GM23338 (cell line): ENCODE results near the gene AIG1. TPM values are rescaled to one million over a fixed set of nuclear protein-coding genes. Genes with fewer than 3 reads are reported as not detected.

Source experiments
- ATAC-seq: fragments of 200-7000 bp; cut with Tn5 transposase; 3 replicates; pipeline ENCODE4 v1.9.1; 2020
- DNase-seq: peaks from one replicate; pipeline ENCODE4 v3.0.0-alpha.2; 2015; ENCODE audit warnings: low spot score
- H2AFZ ChIP-seq: fragments of 200-600 bp; sonication (generic); 2 replicates; pipeline ENCODE4 v1.8.0; 2016; ENCODE audit warnings: antibody characterized with exemption, mild to moderate bottlenecking, moderate library complexity
- H3F3A ChIP-seq: fragments of 200-600 bp; sonication (generic); replicated peaks from 2 replicates; pipeline ENCODE4 v1.8.0; 2017; ENCODE audit warnings: antibody characterized with exemption, mixed run types, low read depth
- H3K27ac ChIP-seq: fragments of 200-600 bp; sonication (generic); 2 replicates; pipeline ENCODE4 v1.6.1; 2016; ENCODE audit warnings: low read depth
- H3K27me3 ChIP-seq: fragments of 200-600 bp; sonication (generic); 2 replicates; pipeline ENCODE4 v1.8.0; 2016; ENCODE audit warnings: mild to moderate bottlenecking, mixed run types, moderate library complexity; ENCODE audit not compliant: insufficient read depth
- H3K36me3 ChIP-seq: fragments of 200-600 bp; sonication (generic); 2 replicates; pipeline ENCODE4 v1.8.0; 2016; ENCODE audit warnings: mild to moderate bottlenecking; ENCODE audit not compliant: insufficient read depth
- H3K4me1 ChIP-seq: fragments of 200-600 bp; sonication (generic); 2 replicates; pipeline ENCODE4 v1.8.0; 2016; ENCODE audit warnings: mild to moderate bottlenecking, moderate library complexity; ENCODE audit not compliant: insufficient read depth
- H3K4me2 ChIP-seq: fragments of 200-600 bp; sonication (generic); 2 replicates; pipeline ENCODE4 v1.7.1; 2017; ENCODE audit warnings: mixed run types
- H3K4me3 ChIP-seq: fragments of 200-600 bp; sonication (generic); 2 replicates; pipeline ENCODE4 v1.6.1; 2016; ENCODE audit warnings: mixed run types
- H3K79me2 ChIP-seq: fragments of 200-600 bp; sonication (generic); replicated peaks from 2 replicates; pipeline ENCODE4 v1.8.0; 2017; ENCODE audit warnings: mild to moderate bottlenecking; ENCODE audit not compliant: insufficient read depth
- H3K9me2 ChIP-seq: fragments of 200-600 bp; sonication (generic); 2 replicates; pipeline ENCODE4 v1.8.0; 2017; ENCODE audit not compliant: insufficient read depth
- H4K20me1 ChIP-seq: fragments of 200-600 bp; sonication (generic); replicated peaks from 2 replicates; pipeline ENCODE4 v1.8.0; 2017; ENCODE audit warnings: mild to moderate bottlenecking; ENCODE audit not compliant: insufficient read depth
- H3K27ac Mint-ChIP-seq: 2 replicates; pipeline ENCODE4 v1.8.0; 2020; ENCODE audit warnings: inconsistent platforms, mild to moderate bottlenecking, moderate library complexity, mixed read lengths
- H3K27me3 Mint-ChIP-seq: 3 replicates; pipeline ENCODE4 v1.8.0; 2022; ENCODE audit warnings: low read depth, mild to moderate bottlenecking, moderate library complexity, mixed read lengths, inconsistent platforms; ENCODE audit not compliant: insufficient read depth, poor library complexity
- H3K36me3 Mint-ChIP-seq: 3 replicates; pipeline ENCODE4 v1.8.0; 2021; ENCODE audit warnings: low read depth, mild to moderate bottlenecking, inconsistent platforms, moderate library complexity, mixed read lengths
- H3K4me1 Mint-ChIP-seq: 3 replicates; pipeline ENCODE4 v1.8.0; 2020; ENCODE audit warnings: mild to moderate bottlenecking, inconsistent platforms, mixed read lengths
- H3K4me3 Mint-ChIP-seq: 3 replicates; pipeline ENCODE4 v1.8.0; 2021; ENCODE audit warnings: moderate library complexity, mild to moderate bottlenecking, inconsistent platforms, mixed read lengths
- H3K9me3 Mint-ChIP-seq: 3 replicates; pipeline ENCODE4 v1.8.0; 2020; ENCODE audit warnings: moderate library complexity, mild to moderate bottlenecking, inconsistent platforms, mixed read lengths
- EZH2 ChIP-seq: fragments of 200-600 bp; sonication (generic); IDR thresholded peaks from one replicate; pipeline ENCODE4 v1.8.0; 2017; ENCODE audit warnings: antibody characterized with exemption, mild to moderate bottlenecking, low read depth; ENCODE audit not compliant: unreplicated experiment
- EZH2phosphoT487 ChIP-seq: fragments of 200-600 bp; sonication (generic); IDR thresholded peaks from one replicate; pipeline ENCODE4 v1.8.1; 2018; ENCODE audit warnings: antibody characterized with exemption; ENCODE audit not compliant: unreplicated experiment
- JUNB ChIP-seq: IDR thresholded peaks from one replicate; pipeline ENCODE4 v1.6.1; 2016; ENCODE audit warnings: antibody characterized with exemption; ENCODE audit not compliant: unreplicated experiment
- NANOG ChIP-seq: IDR thresholded peaks from 2 replicates; pipeline ENCODE4 v1.6.1; 2016; ENCODE audit warnings: antibody characterized with exemption, borderline replicate concordance
- POLR2AphosphoS5 ChIP-seq: IDR thresholded peaks from 2 replicates; pipeline ENCODE4 v1.6.1; 2016; ENCODE audit warnings: antibody characterized with exemption, low read depth
- REST ChIP-seq: IDR thresholded peaks from one replicate; pipeline ENCODE4 v1.6.1; 2018; ENCODE audit warnings: antibody characterized with exemption; ENCODE audit not compliant: unreplicated experiment
- STAT1 ChIP-seq: IDR thresholded peaks from one replicate; pipeline ENCODE4 v1.6.1; 2016; ENCODE audit warnings: antibody characterized with exemption; ENCODE audit not compliant: unreplicated experiment
- ZNF114 ChIP-seq: fragments of 250-450 bp; sonication (Bioruptor Pico); IDR thresholded peaks from 2 replicates; pipeline ENCODE4 v1.5.0; 2020; ENCODE audit warnings: mild to moderate bottlenecking, moderate library complexity
- ZNF331 ChIP-seq: fragments of 250-450 bp; sonication (Bioruptor Pico); IDR thresholded peaks from 2 replicates; pipeline ENCODE4 v1.5.0; 2020; ENCODE audit warnings: low read depth, mild to moderate bottlenecking, moderate library complexity
- ZNF462 ChIP-seq: fragments of 250-450 bp; sonication (Bioruptor Pico); IDR thresholded peaks from 2 replicates; pipeline ENCODE4 v1.5.0; 2020; ENCODE audit warnings: mild to moderate bottlenecking, moderate library complexity
- polyA plus RNA-seq: library from polyadenylated mRNA; unstranded; fragments of >200 nt; fragmentation: Nextera tagmentation; extraction: Ambion mirVana; gene quantifications from 2 replicates; pipeline ENCODE4 v1.2.1, GENCODE V29; 2016
- total RNA-seq: library from RNA; depleted of rRNA; stranded (reverse); fragments of >200 nt; shearing (Covaris generic); gene quantifications from 2 replicates; pipeline ENCODE4 v1.2.3, GENCODE V29; 2014

The AIG1 gene
- total and polyA plus RNA-seq, 2 experiments from 2014 or later = 65.2 to 88.4 TPM

GRCh38 chr6:143107911-143108761 is 47.4 kb downstream of the AIG1 start (continued):
- no peak for TF ChIP-seq JUNB

GRCh38 chr6:143109196-143109595 is 48.5 kb downstream of the AIG1 start:
- H3F3A ChIP-seq = no peaks in the 10 kb centered on the region
- Mint-ChIP-seq H3K27me3 (no peaks in the 10 kb centered on the region), H3K4me1 (no peaks in the 10 kb centered on the region; the same call in 2 of the 3 replicates), H3K4me3 (no peak overlapping the region), H3K9me3 (no peaks in the 10 kb centered on the region), H3K36me3 (no peaks in the 10 kb centered on the region), H3K27ac (no peak overlapping the region)
- no peak overlapping the region for H3K4me2 ChIP-seq
- DNase-seq (no peak), ATAC-seq (no peak)
- H3K4me3 ChIP-seq = no peak overlapping the region
- peaks cover 6% of the 10 kb centered on the region for H3K9me2 ChIP-seq
- H4K20me1 ChIP-seq = no peaks in the 10 kb centered on the region
- H3K36me3 ChIP-seq = no peaks in the 10 kb centered on the region
- no peaks in the 10 kb centered on the region for H3K79me2 ChIP-seq
- no peak for TF ChIP-seq EZH2phosphoT487
- no peak overlapping the region for H2AFZ ChIP-seq
- H3K4me1 ChIP-seq = no peaks in the 10 kb centered on the region
- no peak overlapping the region for H3K27ac ChIP-seq
- no peaks in the 10 kb centered on the region for H3K27me3 ChIP-seq

GRCh38 chr6:143110572-143110971 is 49.9 kb downstream of the AIG1 start:
- no peak overlapping the region for H3K4me2 ChIP-seq
- no peaks in the 10 kb centered on the region for H3K27me3 ChIP-seq
- H3K4me3 ChIP-seq = no peak overlapping the region
- H3K9me2 ChIP-seq = peaks cover 1% of the 10 kb centered on the region; the same call in 1 of the 2 replicates
- H3K27me3 Mint-ChIP-seq = no peaks in the 10 kb centered on the region
- no peaks in the 10 kb centered on the region for H4K20me1 ChIP-seq
- H3K79me2 ChIP-seq = no peaks in the 10 kb centered on the region
- DNase-seq (no peak), ATAC-seq (no peak)
- no peak overlapping the region for H2AFZ ChIP-seq
- H3K27ac Mint-ChIP-seq = no peak overlapping the region
- no peaks in the 10 kb centered on the region for H3K36me3 ChIP-seq
- H3K27ac ChIP-seq = no peak overlapping the region
- no peaks in the 10 kb centered on the region for H3K4me1 ChIP-seq
- no peaks in the 10 kb centered on the region for H3F3A ChIP-seq
- H3K4me1 Mint-ChIP-seq = no peaks in the 10 kb centered on the region
- H3K9me3 Mint-ChIP-seq = no peaks in the 10 kb centered on the region
- no peak overlapping the region for H3K4me3 Mint-ChIP-seq
- H3K36me3 Mint-ChIP-seq = no peaks in the 10 kb centered on the region
- TF ChIP-seq STAT1 (no peak), EZH2phosphoT487 (no peak), NANOG (no peak), REST (no peak), POLR2AphosphoS5 (no peak), ZNF114 (no peak), JUNB (no peak), ZNF331 (no peak), ZNF462 (CRISPR knock-in tag) (no peak), EZH2 (no peak)
